GM23248 (cell line): ENCODE data around the gene WDR72.

Experiments
- EZH2 ChIP-seq: fragments of 200-600 bp; sonication (generic); IDR thresholded peaks from 2 replicates; pipeline ENCODE4 v1.6.1; 2018; ENCODE audit warnings: antibody characterized with exemption, mild to moderate bottlenecking; ENCODE audit not compliant: insufficient read depth, poor library complexity, severe bottlenecking
- EZH2phosphoT487 ChIP-seq: fragments of 200-600 bp; sonication (generic); IDR thresholded peaks from 2 replicates; pipeline ENCODE4 v1.6.1; 2018; ENCODE audit warnings: antibody characterized with exemption, moderate library complexity, mild to moderate bottlenecking, low read depth; ENCODE audit not compliant: insufficient read depth

GRCh38 chr15:53506370-53506769, 253.1 kb downstream of the WDR72 start:
- TF ChIP-seq EZH2 (no peak), EZH2phosphoT487 (no peak)
